HG02885 (cell line): ENCODE results near the gene NKD2.

ENCODE experiments used
- ATAC-seq: cut with Tn5 transposase; IDR thresholded peaks from one replicate; pipeline ENCODE4 v1.9.1; 2021; ENCODE audit warnings: mild to moderate bottlenecking; ENCODE audit not compliant: unreplicated experiment, poor library complexity

The NKD2 gene

DNA sequence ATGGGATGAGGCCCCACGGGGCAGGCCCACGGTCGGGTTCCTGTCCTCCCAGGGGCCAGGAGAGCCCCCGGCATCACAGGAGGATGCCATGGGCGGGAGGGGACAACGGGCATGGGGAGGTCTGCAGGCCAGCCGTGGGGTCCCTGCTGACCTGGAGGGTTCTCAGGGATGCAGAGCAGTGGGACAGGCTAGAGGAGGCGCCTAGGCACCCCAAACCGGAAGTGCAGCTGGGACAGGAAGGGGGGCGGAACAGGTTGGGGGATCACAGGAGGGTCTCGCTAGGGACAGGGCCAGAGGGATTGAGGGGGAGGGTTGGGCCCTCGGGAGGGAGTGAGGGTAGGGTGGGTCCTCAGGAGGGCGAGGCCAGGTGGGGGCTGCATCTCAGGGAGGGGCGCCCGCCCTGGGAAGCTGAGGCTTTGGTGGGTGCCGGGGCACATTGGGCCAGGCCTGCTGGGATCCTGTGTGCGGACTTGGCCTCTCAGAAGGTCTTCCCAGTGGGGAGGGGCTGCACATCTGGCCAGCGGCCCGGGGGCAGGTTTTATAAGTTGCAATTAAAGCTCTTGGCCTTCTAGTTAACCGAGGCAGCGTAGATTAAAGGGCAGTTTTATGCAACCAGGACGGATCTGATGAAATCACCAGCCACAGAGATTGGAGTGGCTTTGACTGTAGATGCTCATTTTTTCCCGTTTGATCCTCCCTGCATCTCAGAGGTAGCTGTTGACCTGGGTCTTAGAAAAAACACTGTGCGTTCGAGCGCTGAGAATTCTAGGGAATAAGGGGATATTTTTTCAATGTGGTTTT lies 20.1 kb downstream of the NKD2 start:
- ATAC-seq: no peak

DNA sequence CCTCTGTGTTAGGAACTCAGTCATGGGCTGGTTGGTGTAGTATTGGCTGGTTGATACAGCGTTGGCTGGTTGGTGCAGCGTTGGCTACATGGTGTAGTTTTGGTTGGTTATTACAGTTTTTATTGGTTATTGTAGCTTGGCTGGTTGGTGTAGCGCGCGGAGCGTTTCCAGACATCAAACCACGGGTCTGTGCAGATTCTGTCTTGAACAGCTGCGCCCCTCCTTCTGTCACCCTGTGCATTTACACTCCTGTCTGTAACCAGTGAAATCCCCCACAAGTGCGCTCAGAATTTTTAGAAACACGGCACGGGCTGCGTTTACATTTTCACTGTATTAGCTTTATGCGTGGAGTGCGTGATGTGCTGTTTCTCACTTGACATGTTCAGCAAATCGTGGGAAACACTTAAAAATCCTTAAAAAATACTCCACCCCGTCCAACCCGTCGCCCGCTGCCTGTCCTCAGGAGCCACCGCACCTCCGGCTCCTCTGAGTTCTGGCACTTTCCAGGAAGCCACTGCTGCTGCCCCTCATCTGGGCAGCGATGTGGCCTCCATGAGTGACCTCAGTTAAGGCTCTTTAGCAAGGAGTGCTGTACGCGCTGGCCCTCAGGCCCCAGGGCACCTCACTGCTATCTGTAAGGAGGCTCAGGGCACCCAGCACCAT lies 20.8 kb downstream of the NKD2 start:
- ATAC-seq: no peak

DNA sequence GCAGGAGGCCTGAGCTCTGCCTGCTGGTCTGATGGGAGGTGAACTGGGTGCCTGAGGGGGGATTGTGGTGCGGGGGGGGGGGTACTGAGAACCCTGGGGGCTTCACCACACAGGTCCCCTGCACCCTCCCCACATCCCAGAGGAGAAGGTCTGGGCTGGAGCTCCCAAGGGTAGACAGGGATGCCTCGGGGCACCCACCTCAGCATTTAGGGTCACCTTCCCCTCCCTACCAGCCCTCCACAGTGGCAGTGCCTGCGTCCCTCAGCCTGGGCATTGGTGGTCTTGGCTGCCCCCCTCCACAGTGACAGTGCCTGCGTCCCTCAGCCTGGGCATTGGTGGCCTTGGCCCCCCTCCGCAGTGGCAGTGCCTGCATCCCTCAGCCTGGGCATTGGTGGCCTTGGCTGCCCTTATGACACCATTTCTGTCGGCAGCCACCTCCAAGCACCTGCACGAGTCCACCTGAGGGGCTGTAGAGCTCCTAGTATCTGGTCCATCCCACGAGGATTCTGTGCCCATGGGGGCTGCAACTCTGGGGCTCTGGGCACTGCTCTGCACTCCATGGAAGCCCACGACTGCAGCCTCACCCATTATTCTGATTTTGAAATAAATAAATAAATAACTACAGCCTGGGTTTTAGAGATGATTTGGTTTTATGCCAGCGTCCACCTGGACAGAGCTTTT lies 21.5 kb downstream of the NKD2 start:
- ATAC-seq: no peak

DNA sequence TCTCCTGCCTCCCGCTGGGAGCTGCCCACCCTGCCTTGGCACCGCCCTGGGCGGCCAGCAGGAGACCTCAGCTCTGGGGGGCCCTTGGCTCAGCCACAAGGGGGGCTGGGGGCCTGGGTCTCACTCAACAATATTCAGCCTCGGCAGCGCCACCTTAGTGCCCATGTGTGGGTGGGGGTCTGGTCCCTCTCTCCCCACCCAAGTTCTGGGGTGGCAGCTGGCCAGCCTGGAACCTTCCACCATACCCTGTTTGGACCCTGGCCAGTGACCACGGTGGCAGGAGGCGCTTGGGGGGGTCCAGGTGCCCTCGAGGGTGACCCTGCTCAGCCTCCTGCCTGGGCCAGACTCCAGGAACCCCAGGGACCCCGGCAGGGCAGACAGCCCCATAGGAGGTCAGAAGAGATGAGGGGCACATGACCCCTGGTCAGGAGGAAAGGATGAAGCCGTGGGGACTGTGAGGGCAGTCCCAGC lies 22.2 kb downstream of the NKD2 start:
- ATAC-seq: no peak

DNA sequence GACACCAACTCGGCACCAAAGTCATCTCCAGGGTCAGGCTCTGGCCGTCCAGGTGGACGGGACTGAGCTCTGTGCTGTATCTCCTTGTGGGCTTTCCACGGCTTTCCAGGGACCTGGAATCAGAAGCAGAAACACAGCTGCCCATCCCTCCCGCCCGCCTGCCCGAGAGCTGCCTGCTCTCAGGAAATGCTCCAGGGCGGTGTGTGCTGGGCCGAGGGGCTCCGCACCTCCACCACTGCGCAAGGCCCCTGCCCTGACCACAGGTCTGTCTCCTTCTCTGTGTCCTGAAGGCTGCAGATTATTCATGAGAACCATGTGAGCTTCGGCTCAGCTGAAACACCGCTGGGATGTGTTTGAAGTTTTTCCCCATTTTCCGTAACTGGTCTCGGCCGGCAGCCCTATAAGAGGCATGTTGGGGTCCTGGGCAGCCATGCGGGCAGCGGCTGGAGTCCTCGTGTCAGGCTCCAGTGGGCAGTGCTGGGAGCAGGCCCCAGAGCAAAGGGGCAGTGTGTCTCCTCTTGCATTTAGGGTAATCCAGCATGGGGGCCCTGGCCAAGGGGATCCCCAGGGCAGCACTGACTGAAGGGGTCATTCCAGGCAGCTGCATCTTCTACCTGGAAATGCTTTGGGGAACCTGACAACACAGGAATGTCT lies 22.8 kb downstream of the NKD2 start:
- no peak for ATAC-seq

DNA sequence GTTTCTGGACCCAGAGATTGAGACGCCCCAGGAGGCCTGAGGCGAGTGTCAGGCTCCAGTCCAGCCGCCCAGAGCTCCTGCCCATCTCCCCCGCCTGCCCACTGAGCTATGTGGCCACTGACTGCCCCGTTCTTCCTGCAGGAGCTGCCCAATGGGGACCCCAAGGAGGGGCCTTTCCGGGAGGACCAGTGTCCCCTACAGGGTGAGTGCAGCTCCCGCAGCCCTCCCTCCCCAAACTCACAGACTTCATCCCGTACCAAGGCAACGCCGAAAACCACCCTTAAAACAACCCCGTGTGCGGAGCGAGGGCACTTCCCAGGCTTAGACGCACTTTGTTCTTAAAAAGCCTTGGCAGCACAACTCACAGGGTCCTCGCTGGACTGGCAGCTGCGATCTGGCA lies 23.4 kb downstream of the NKD2 start:
- no peak for ATAC-seq

DNA sequence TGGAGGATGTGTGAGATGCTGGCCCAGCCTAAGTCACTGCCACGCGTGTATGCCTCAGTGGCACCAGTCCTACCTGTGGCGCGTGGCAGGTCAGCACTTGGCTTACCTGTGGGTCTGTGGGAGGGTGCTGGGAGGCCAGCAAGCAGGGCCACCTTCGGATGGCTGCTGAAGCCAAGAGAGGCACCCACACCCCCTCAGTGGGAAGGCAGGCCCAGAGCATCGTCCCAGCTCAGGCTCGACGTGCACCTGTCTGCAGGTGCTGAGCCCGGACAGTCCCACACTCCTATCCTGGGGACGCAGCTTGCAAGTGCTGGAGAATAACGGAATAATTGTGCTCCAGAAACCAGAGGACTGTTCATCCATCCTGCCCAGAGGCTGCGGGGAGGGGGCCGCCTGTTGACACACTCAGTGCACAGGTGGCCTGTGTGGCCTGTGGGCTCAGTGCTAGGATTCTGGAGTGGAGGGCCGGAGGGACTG lies 24.0 kb downstream of the NKD2 start:
- ATAC-seq: no peak

DNA sequence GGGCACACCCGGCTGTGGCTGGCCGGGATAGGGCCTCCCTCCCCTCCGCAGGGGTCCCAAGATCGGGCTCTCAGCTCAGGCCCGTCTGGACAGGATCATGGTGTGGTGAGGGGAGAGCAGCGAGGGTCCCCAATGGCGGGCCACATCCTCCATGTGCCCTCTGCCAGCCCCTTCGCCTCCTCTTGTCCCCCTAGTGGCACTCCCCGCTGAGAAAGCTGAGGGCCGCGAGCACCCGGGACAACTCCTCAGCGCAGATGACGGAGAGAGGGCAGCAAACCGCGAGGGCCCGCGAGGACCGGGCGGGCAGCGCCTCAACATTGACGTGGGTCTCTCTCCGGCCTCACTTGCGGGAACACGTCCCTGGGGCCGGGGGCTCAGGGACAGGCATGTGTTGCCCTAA lies 24.6 kb downstream of the NKD2 start:
- ATAC-seq: no peak

DNA sequence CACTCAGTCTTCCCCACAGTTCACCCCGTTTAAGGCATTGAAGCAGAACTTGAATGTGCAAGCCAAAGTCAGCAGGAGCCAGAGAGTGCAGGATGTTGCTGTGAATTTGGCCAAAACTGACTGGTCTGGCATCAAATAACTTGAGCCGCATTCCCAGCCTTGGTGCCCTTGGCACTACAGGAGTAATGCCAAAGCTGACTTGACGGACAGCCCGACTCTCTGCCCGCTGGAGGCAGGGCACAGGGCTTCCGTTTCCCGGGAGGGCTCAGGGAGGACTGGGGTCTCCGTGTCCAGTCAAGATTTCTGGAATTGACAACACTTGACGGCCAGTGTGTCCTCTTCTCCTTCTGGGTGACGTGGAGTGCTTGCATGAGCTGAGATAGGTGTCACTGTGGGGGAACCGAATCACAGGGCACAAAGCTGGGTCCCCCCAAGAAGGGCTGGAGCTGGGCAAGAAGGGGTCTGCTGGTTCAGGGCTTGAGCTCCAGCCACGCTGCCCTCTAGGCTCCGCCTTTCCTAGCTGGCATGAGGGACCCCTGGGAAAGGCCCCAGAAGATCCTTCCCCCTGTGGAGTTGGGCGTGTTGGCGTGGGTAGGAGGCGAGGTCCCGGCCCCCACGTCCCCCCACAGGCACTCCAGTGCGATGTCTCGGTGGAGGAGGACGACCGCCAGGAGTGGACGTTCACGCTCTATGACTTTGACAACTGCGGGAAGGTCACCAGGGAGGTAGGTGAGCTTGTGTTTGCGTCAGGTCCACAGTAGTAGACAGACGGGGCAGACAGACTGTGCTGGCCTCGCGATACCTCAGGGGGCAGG lies 25.2 kb downstream of the NKD2 start:
- no peak for ATAC-seq

DNA sequence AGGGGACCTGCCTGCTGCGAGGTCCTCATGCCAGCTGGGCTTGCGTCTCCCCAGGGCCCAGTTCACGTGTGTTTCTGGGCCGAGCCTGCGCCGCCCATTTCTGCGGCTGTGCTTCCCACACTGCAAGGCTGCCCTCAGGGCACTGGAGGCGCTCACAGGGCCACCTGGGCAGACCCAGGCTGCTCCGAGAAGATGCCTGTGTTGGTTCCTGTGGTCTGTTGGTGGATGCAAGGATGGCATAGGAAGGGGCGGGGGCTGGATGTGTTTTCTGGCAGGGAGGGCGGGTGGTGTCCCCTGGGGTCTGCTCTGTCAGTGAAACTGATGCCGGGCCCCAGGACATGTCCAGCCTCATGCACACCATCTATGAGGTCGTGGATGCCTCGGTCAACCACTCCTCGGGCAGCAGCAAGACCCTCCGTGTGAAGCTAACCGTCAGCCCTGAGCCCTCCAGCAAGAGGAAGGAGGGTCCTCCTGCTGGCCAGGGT lies 25.9 kb downstream of the NKD2 start:
- no peak for ATAC-seq

DNA sequence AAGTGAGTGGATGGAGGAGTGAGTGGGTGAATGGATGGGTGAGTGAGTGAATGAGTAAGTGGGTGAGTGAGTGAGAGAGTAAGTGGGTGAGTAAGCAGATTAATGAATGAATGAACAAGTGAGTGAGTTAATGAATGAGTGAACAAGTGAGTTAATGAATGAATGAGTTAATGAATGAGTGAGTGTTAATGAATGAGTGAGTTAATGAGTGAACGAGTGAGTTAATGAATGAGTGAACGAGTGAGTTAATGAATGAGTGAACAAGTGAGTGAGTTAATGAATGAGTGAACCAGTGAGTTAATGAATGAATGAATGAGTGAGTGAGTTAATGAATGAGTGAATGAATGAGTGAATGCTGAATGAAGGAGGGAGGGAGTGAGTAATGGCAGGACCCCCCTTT lies 26.4 kb downstream of the NKD2 start:
- no peak for ATAC-seq

DNA sequence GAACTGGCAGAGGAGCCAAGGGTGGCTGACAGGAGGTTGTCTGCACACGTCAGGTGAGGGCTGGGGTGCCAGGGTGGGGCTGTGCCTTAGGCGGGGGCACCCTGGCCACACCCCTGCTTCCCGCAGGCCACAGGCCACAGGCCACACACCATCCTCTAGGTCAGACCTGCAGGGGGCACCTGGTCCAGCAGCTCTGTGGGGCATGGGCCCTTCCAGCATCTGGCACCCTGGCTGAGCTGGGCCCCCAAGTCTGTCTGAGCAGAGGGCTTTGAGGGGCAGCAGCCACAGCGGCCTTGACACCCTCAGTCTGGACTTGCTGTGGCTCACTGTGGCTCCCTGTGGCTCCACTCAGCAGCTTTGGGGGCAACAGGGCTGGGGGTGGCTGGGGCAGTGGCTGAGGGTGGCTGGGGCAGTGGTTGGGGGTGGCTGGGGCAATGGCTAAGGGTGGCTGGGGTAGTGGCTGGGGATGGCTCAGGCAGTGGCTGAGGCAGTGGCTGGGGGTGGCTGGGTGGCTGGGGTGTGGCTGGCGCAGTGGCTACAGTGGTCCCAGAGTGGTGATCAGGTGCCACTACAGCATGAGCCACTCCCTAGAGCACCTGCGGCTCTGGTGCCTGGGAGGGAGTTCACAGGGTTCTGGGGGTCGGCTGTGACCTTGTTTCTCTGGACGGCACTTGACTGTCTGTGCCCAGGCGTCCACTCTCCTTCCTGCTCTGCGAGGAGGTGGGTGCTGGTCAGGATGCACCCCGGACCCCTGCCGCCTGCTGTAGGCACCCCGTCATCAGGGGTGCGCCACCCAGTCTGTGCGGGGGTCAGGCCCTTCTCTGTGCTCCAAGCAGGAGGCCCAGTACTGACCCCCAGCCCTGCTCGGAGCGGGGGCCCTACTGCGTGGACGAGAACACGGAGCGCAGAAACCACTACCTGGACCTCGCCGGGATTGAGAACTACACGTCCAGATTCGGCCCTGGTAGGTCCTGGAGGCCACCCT lies 27.1 kb downstream of the NKD2 start:
- ATAC-seq: no peak

DNA sequence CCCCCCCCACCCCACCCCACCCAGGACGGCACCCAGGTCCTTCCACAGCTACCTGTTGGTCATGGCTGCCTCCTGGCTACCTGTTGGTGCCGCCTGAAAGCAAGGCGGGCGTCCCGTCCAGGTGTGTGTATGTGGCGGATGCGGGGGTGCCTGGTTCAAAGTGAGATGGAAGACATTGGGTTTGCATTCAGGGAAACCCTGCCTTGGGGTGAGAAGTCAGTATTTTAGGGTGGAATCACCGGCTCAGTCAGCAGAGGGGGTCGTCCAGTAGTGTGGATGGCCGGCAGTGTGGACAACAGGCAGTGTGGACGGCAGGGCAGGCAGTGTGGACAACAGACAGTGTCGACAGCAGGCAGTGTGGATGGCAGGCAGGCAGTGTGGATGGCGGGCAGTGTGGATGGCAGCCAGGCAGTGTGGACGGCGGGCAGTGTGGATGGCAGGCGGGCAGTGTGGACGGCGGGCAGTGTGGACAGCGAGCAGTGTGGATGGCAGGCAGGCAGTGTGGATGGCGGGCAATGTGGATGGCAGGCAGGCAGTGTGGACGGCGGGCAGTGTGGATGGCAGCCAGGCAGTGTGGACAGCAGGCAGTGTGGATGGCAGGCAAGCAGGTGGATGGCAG lies 28.0 kb downstream of the NKD2 start:
- ATAC-seq: no peak

DNA sequence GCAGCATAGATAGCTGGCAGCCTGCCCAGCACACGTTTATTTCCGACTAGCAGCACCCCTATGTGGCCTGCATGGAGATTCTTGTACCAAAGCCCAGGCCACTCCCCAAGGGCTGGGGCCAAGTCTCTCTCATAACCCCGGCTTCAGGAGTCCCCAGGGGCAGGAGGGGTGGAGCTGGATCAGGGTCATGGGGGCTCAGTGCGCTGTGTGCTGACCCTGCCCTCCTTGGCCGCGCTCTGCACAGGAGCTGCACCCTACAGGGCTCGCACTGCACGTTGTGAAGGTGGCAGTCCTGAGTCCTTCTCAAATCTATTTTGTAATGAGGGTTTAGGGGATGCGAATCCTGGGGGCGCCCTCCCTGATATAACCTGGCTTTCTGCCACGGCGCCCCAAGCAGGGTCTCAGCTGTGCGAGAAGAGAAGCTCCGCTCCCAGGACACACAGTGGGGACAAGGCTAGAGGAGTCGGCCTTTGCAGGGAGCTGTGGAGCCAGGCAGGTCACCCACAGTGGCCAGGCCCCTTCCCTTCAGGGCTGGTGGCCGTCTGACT lies 28.6 kb downstream of the NKD2 start:
- no peak for ATAC-seq

DNA sequence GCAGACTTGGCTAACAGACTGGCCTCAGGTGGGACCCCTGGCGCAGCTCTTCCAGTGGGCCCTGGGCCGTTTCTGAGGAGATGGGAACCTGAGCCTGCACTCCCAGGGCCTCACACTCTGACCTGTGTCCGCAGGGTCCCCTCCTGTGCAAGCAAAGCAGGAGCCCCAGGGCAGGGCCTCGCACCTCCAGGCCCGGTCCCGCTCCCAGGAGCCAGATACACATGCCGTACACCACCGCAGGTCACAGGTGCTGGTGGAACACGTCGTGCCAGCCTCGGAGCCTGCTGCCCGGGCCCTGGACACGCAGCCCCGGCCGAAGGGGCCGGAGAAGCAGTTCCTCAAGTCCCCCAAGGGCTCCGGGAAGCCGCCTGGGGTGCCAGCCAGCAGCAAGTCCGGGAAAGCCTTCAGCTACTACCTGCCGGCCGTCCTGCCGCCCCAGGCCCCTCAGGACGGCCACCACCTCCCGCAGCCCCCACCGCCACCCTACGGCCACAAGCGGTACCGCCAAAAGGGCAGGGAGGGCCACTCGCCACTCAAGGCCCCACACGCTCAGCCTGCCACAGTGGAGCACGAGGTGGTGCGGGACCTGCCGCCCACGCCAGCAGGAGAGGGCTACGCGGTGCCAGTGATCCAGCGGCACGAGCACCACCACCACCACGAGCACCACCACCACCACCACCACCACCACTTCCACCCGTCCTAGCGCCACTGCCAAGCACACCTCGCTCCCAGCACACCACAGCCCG lies 29.2 kb downstream of the NKD2 start:
- ATAC-seq: no peak

DNA sequence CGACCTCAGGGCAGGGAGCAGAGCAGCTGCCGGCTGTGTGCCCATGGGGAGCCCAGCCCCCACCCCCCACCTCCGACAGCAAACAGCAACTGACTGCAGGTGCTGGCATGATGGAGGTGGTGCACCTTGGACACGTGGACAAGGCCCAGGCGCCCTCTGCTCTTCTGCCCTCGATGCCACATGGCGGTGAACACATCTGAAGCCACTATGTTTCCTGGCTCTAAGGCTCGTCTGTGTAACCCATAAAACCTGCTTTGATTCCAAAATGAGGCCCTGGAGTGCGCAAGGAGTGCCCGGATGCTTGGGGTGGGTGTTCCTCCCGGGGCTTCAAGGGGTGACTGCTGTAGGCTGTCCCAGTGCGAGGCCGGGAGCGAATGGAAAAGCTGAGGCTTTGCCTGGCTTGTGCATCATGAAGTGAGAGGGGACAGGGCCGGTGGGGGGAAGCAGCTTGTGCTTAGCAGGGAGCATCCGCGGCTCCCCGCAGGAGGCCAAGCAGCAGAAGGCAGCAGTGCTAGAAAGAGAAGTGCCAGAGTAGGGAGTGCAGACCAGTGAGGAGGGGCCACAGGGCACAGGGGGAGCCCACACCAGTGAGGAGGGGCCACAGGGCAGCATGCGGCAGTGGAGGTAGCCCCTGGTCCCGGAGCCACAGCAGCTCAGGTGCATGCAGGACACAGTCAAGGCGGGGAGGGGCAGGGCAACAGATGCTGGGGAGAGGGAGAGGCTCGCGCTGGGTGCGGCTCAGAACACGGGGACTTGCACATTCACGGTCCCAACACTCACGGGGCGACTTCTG lies 30.0 kb downstream of the NKD2 start:
- ATAC-seq: no peak

DNA sequence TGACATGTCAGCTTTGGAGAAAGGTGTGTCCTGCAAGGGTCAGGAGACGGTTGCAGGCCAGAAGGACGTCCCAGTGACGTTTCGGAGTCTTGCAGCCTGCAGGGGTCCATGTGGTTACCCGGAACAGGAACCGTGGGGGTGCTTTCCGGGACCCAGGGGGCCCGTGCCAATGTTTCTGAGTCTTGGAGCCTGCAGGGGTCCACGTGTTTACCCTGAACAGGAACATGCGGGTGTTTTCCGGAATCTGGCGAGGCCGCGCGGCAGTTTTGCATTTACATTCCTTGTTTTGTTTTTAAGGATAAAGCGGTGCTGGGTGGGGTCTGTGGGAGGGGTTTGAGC lies 30.6 kb downstream of the NKD2 start:
- no peak for ATAC-seq
